ENCODE data around the gene COL6A3.

- no peak for TF ChIP-seq CTCF (conservative IDR thresholded peaks at IDR 0.05)
- no peak for TF ChIP-seq EZH2 (IDR thresholded peaks at IDR 0.05; ENCODE audit: low read depth)
These were observed 94.1 kb downstream of the COL6A3 start for GRCh38 chr2:237319887-237320286.

Data from PC-9 (cell line).